ENCODE results near the gene BOLA1. TPM values are rescaled to one million over a fixed set of nuclear protein-coding genes. Genes with fewer than 3 reads are reported as not detected.
"Not testable (repeated sequence)": the region's sequence is repeated elsewhere in the genome, so short reads cannot be mapped to it uniquely, and the experiment has no call there.

BOLA1 gene
- polyA plus RNA-seq, 3 donors = 17.5 to 21.6 (median 19.7) TPM

DNA sequence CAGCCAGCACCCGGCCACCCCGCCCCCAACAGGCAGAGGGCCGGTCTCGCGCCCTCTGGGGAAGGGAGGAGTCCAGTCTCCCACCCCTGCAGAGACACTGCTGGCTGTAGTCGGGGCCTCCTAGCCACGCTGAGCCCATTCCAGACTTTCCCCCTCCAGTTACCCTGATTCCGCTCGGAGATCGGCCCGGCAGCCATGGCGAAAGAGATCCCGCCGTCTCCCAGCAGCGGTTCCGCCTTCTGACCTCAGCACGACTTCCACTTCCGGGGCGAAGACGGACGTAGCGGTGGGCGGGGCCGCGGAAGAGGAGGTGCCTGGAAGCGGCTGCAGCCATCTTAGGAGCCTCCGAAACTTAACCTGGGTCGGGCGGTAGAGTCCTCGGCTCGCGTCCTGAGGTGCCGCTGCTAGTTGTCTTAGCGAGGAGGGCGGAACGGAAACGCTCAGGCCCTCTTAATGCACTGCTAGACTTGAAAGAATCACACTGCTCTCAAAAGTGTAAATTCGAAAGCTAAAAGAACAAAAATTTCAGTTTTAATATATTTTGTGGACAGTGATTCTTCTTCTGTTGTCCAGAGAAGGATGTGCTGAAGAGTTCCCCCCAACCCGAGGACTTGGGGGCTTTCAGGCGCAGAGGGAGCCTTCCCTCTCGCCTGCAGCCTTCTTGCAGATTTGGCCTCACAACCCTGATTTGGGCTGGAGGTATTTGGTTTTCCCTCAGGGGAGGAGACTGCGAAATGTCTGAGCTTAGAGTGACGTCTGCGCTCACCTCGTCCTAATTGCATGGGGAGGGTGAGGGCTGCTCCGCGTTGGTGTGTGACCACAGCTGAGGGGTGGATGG lies 28.4 kb downstream of the BOLA1 start, which contains the start of gene SF3B4:
Gene SF3B4 (minus strand): TSS at position 241 of the 838 bp plus-strand sequence. CDS start 44 bp downstream, at position 197.
- DNase-seq (ENCODE audit: low read depth in 3 of 3, low spot score in 2 of 3) = peak; percentile 84 to 89 (median 87)

DNA sequence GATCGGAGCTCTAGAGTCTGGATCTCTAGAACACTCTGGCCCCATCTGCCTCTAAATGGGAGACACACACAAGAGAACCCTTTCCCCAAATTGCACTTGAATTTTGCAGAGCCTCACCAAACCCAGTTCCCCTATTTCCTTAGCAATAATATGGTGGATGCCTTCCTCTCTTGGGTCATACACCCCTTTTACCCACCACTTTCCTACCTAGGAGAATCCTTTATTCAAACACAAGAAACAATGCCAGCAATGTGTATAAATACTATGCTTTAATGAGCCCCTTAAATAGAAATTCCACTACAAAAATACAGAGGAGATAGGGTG lies 29.0 kb downstream of the BOLA1 start:
- DNase-seq (ENCODE audit: low read depth in 3 of 3, low spot score in 2 of 3) = no peak

DNA sequence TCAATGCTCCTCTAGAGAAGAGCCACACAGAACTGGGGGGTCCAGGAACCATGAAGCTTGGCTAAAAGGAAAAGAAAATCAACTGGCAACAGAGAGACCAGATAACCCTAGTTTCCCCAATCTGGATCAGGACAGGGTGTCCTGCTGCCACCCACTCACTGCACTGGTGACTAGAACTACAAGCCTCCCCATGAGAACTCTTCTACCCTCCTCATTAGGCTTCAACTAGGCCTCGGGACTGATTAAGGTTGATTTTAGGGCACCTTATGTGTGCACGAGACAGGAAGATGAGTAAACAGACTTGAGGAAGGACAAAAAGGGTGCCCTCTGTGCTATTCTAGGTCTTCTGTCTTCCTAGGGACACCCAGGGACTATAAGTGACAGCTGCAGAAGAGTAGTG lies 30.5 kb downstream of the BOLA1 start:
- no peak for DNase-seq (ENCODE audit: low read depth in 3 of 3, low spot score in 2 of 3)

DNA sequence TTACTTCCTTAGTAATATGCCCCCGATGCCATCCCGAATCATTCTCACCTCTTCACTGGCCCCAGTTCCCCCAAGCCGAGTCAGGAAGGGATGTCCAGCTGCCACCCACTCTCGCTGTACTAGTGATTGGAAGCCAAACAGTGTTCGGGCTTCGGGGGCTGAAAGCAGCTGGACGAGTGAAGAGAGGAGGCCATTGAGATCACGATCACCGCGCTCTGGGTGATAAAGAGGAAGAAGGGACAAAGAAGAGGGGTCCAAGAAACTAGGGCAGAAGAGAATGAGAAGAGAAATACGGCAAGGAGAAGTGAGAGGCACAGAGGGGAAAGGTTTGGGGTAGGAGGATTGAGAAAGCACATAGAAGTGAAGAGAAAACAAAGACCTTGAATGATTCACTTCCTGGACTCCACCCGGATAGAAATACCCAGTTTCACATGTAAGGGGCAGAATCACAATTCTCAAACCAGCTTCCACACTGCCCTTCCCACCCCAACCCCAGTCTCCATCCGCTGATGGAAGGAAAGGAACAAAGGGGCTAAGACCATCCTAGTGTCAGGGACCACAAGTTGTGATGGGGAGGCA lies 31.9 kb downstream of the BOLA1 start:
- no peak for DNase-seq (ENCODE audit: low read depth in 3 of 3, low spot score in 2 of 3)

- DNase-seq (ENCODE audit: low read depth in 3 of 3, low spot score in 2 of 3) = no peak
Observed at GRCh38 chr1:149932474-149932873, 33.1 kb downstream of the BOLA1 start.

DNA sequence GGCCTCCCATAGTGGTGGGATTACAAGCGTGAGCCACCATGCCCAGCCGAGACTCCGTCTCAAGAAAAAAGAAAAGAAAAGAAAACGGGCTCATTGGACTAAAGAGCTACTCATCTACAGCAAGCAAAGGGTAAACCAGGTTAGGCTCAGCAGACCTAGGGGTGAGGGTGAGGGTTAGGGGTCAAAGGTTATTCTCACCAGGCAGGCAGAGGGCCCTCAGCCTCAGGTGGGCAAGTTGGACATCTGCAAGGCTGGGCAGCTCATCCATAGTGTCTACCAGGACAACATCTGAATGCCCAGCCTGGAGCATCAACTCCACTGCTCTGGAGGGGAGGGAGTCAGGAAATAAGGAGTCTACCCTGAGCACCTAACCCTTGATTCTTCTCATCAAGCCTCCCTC lies 33.8 kb downstream of the BOLA1 start:
- DNase-seq (ENCODE audit: low read depth in 3 of 3, low spot score in 2 of 3) = no peak

DNA sequence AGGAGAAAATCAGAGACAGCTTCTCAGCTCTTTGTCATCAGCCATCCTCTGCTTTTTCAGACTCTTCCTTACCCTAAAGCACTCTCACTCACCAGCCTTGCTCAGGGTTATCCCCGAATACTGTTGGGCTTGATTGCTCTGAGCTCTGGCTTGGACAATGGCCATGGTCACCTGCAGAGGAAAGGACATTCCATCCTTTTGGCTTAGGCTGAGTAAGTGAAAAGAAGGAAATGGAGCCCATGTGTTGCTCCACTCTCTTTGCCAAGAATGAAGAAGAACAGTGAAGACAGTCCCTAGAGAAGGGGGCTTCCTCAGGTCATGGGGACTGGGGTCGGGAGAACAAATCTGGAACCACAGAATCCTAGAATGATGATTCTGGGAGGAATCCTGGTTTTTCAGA lies 35.0 kb downstream of the BOLA1 start:
- DNase-seq (ENCODE audit: low read depth in 3 of 3, low spot score in 2 of 3) = no peak

GRCh38 chr1:149936170-149936991 lies 37.0 kb downstream of the BOLA1 start, which contains the start of gene MTMR11:
MTMR11 (minus strand) TSS chr1:149936879; CDS start chr1:149936647, 232 bp downstream.
- no peak for DNase-seq (ENCODE audit: low read depth in 3 of 3, low spot score in 2 of 3)

- no peak for DNase-seq (ENCODE audit: low read depth in 3 of 3, low spot score in 2 of 3)
Observed at GRCh38 chr1:149936992-149937705, 37.8 kb downstream of the BOLA1 start.

GRCh38 chr1:149937759-149938158 lies 38.4 kb downstream of the BOLA1 start:
- DNase-seq (ENCODE audit: low read depth in 3 of 3, low spot score in 2 of 3) = no peak

- not testable (repeated sequence) for DNase-seq (ENCODE audit: low read depth in 3 of 3, low spot score in 2 of 3)
Observed at GRCh38 chr1:149938668-149939003, 39.3 kb downstream of the BOLA1 start.

DNA sequence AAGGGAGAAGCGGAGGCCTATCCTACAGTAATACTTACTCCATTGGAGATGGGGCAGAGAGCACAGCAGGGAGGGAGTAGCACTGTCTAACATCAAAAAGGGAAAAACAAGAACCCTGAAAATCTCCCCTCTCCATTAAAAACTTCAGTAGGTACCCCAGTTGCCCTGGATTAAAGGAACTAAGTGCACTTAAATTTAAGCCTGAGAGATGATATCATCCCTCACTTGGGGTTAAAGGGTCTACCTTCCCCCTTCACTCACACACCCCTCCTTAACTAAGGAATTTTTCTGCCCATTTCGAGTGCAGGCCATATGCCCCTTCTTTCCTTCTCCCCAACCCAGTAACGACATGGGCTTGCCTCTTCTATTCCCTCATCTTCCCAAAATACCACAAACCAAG lies 41.1 kb downstream of the BOLA1 start:
- no peak for DNase-seq (ENCODE audit: low read depth in 3 of 3, low spot score in 2 of 3)

GRCh38 chr1:149942207-149942606 lies 42.8 kb downstream of the BOLA1 start:
- no peak for DNase-seq (ENCODE audit: low read depth in 3 of 3, low spot score in 2 of 3)

- DNase-seq (ENCODE audit: low read depth in 3 of 3, low spot score in 2 of 3) = no peak
Observed at GRCh38 chr1:149942885-149943284, 43.5 kb downstream of the BOLA1 start.

DNA sequence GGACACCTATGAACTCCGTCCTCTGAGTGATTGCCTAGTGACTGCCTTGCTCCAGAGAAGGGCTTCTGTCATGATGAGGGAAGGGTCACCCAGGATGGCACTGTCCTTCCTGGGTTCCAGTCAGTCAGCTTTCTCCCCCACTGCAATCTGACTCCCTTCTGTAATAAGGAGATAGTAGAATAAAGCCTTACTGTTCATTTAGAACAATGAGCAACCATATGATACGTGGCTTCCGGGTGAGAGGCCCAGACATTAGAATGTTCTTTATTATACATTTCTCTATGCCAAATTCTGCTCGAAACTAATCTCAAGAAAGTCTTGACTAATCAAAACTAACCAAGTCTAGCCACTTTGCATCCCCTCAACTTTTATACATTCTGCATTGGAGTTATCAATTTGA lies 45.8 kb downstream of the BOLA1 start:
- no peak for DNase-seq (ENCODE audit: low read depth in 3 of 3, low spot score in 2 of 3)

DNA sequence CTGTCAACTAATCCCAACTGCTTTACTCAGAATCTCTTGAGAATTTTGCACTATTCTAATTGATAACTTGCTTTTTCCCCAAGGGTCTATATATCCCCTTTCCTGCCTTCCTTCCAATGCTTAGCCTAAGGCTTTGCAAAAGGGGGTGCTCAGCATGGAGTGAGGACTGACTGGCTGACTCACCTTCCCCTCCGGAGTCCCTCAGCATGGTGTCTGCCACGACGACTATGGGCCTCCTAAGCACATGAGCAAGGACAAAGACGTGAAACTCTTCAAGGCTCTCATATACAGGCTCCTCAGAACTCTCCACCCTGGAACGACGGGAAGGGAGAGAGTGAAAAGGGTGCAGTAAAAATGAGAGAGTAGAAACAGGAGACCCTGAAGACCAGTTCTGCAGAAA lies 50.5 kb downstream of the BOLA1 start:
- no peak for DNase-seq (ENCODE audit: low read depth in 3 of 3, low spot score in 2 of 3)

Other genes starting within 250 kb of the BOLA1 start
- 1 to 10 TPM; 1.6 to 2.7 (median 1.6) TPM for gene FCGR1A, start 116.9 kb upstream of the BOLA1 start, polyA plus RNA-seq (ENCODE audit: insufficient read length in 3 of 3)
- gene SV2A, start 18.3 kb downstream of the BOLA1 start, polyA plus RNA-seq (ENCODE audit: insufficient read length in 3 of 3) = 1 to 10 TPM; 7.7 to 9.0 (median 8.4) TPM
- gene SF3B4, start 28.2 kb downstream of the BOLA1 start, polyA plus RNA-seq (ENCODE audit: insufficient read length in 3 of 3) = 10 to 100 TPM; 82.3 to 91.2 (median 86.2) TPM
- 10 to 100 TPM; 23.8 to 36.6 (median 26.5) TPM for gene MTMR11, start 37.3 kb downstream of the BOLA1 start, polyA plus RNA-seq (ENCODE audit: insufficient read length in 3 of 3)
- 10 to 100 TPM; 16.4 to 18.7 (median 18.6) TPM for gene OTUD7B, start 111.2 kb downstream of the BOLA1 start, polyA plus RNA-seq (ENCODE audit: insufficient read length in 3 of 3)
- gene VPS45, start 168.2 kb downstream of the BOLA1 start, polyA plus RNA-seq (ENCODE audit: insufficient read length in 3 of 3) = 10 to 100 TPM; 69.0 to 79.6 (median 76.1) TPM

Data from right renal cortex interstitium (tissue), 3 donors.